HepG2 (cell line): ENCODE data around the gene FKBP5. TPM values are rescaled to one million over a fixed set of nuclear protein-coding genes. Genes with fewer than 3 reads are reported as not detected.

Experiments
- CEBPG ChIP-seq: IDR thresholded peaks from 2 replicates; pipeline ENCODE4 v1.6.1; 2016
- ETV5 ChIP-seq: IDR thresholded peaks from 2 replicates; pipeline ENCODE4 v1.6.1; 2018; ENCODE audit warnings: missing biosample characterization, missing genetic modification reagents, inconsistent platforms, borderline replicate concordance
- MEF2D ChIP-seq: sonication (generic); formaldehyde crosslinking; IDR thresholded peaks from 2 replicates; pipeline ENCODE4 v1.5.1; 2020; ENCODE audit warnings: mild to moderate bottlenecking, missing genetic modification reagents
- REL ChIP-seq: sonication (generic); formaldehyde crosslinking; conservative IDR thresholded peaks from 2 replicates; pipeline ENCODE4 v1.8.0; 2022; ENCODE audit warnings: mild to moderate bottlenecking, missing genetic modification reagents, moderate library complexity
- RXRA ChIP-seq: sonication (generic); formaldehyde crosslinking; IDR thresholded peaks from 2 replicates; pipeline ENCODE4 v1.5.1; 2020; ENCODE audit warnings: missing genetic modification reagents
- RXRB ChIP-seq: IDR thresholded peaks from 2 replicates; pipeline ENCODE4 v1.6.1; 2016; ENCODE audit warnings: borderline replicate concordance, missing genetic modification reagents, missing compliant biosample characterization
- TIGD3 ChIP-seq: sonication (generic); formaldehyde crosslinking; IDR thresholded peaks from 2 replicates; pipeline ENCODE4 v1.5.1; 2020; ENCODE audit warnings: mild to moderate bottlenecking, missing genetic modification reagents, borderline replicate concordance
- ZBTB33 ChIP-seq: sonication (generic); formaldehyde crosslinking; IDR thresholded peaks from 2 replicates; pipeline ENCODE4 v1.4.0; 2020; ENCODE audit warnings: missing genetic modification reagents
- ZMYM4 ChIP-seq: sonication (generic); formaldehyde crosslinking; IDR thresholded peaks from 2 replicates; pipeline ENCODE4 v1.8.1; 2023; ENCODE audit warnings: mild to moderate bottlenecking, missing genetic modification reagents
- ZNF142 ChIP-seq: sonication (generic); formaldehyde crosslinking; IDR thresholded peaks from 2 replicates; pipeline ENCODE4 v1.4.0; 2020; ENCODE audit warnings: missing genetic modification reagents
- ZNF577 ChIP-seq: sonication (generic); formaldehyde crosslinking; IDR thresholded peaks from 2 replicates; pipeline ENCODE4 v1.4.0; 2020; ENCODE audit warnings: mild to moderate bottlenecking, low read depth, missing genetic modification reagents, borderline replicate concordance
- ZNF580 ChIP-seq: IDR thresholded peaks from 2 replicates; pipeline ENCODE4 v1.6.1; 2016; ENCODE audit warnings: low read depth, borderline replicate concordance
- ZNF703 ChIP-seq: sonication (generic); formaldehyde crosslinking; IDR thresholded peaks from 2 replicates; pipeline ENCODE4 v1.5.1; 2020; ENCODE audit warnings: missing genetic modification reagents, mild to moderate bottlenecking, moderate library complexity, borderline replicate concordance
- ZNF740 ChIP-seq: sonication (generic); formaldehyde crosslinking; IDR thresholded peaks from 2 replicates; pipeline ENCODE4 v1.4.0; 2020; ENCODE audit warnings: missing genetic modification reagents
- ZNF776 ChIP-seq: sonication (generic); formaldehyde crosslinking; IDR thresholded peaks from 2 replicates; pipeline ENCODE4 v1.4.0; 2020; ENCODE audit warnings: mild to moderate bottlenecking, missing genetic modification reagents
- ZSCAN30 ChIP-seq: sonication (generic); formaldehyde crosslinking; IDR thresholded peaks from 2 replicates; pipeline ENCODE4 v1.5.0; 2020; ENCODE audit warnings: mild to moderate bottlenecking, missing genetic modification reagents
- polyA plus RNA-seq, 8 experiments: library from polyadenylated mRNA; depleted of rRNA in 3 of 8; stranded (reverse) in 7 of 8; unstranded in 1 of 8; fragments of >200 nt; fragmentation: Illumina TruSeq in 4 of 8; extraction: Trizol in 4 of 8; gene quantifications; 2 replicates each; pipeline versions ENCODE4 v1.2.1 to v1.2.3, GENCODE V29; 2011 to 2016; ENCODE audit warnings: low read depth in 4 of 8, missing spikeins in 1 of 8, mixed read lengths in 1 of 8; ENCODE audit not compliant: insufficient read depth in 1 of 8
- total RNA-seq, 5 experiments: library from RNA; depleted of rRNA; stranded (reverse); fragments of >200 nt; fragmentation: Illumina TruSeq; extraction: Trizol; gene quantifications; 2 replicates each; pipeline ENCODE4 v1.2.3, GENCODE V29; 2016; ENCODE audit warnings: low read depth in 1 of 5

The FKBP5 gene
- total and polyA plus RNA-seq, 2 of the 13 experiments (the other 11 are each of a cell fraction or from before 2014, with no cell fraction given): 8.0 to 17.4 TPM

GRCh38 chr6:35687658-35688604 lies 784 bp downstream of the FKBP5 start (continued):
- TF ChIP-seq ZNF142 (CRISPR knock-in tag) (no peak; the same call in none of the 2 replicates), ZNF703 (CRISPR knock-in tag) (no peak), ZNF776 (CRISPR knock-in tag) (0 out of 2 replicates have a peak, but pooled peaks have one; percentile 26), MEF2D (CRISPR knock-in tag) (no peak), ZNF577 (CRISPR knock-in tag) (no peak), RXRB (CRISPR knock-in tag) (no peak), ZBTB33 (no peak), ZNF740 (peak; percentile 39; the same call in 1 of the 2 replicates), ZSCAN30 (no peak), REL (CRISPR knock-in tag) (no peak), ZMYM4 (CRISPR knock-in tag) (peak; percentile 46; the same call in 1 of the 2 replicates), RXRA (CRISPR knock-in tag) (peak; percentile 42; the same call in 1 of the 2 replicates), ZNF580 (CRISPR knock-in tag) (0 out of 2 replicates have a peak, but pooled peaks have one; percentile 40), ETV5 (CRISPR knock-in tag) (no peak), CEBPG (no peak), TIGD3 (CRISPR knock-in tag) (no peak)
